GM10266 (cell line): Measurements from ENCODE around the gene ALDH8A1.
A peak's percentile ranks its signal among the peaks of the same experiment; 100 is the strongest.

Experiments used
- DNase-seq: peaks from one replicate; pipeline ENCODE4 v3.0.0; 2012; ENCODE audit errors: extremely low spot score
- TF ChIP-seq, protein P1 (sequence below): IDR thresholded peaks from 2 replicates; pipeline ENCODE4 v1.5.1; 2012; ENCODE audit warnings: mild to moderate bottlenecking, low read depth; ENCODE audit not compliant: control insufficient read depth, insufficient read depth; ENCODE audit errors: missing control alignments

The ALDH8A1 gene

DNA sequence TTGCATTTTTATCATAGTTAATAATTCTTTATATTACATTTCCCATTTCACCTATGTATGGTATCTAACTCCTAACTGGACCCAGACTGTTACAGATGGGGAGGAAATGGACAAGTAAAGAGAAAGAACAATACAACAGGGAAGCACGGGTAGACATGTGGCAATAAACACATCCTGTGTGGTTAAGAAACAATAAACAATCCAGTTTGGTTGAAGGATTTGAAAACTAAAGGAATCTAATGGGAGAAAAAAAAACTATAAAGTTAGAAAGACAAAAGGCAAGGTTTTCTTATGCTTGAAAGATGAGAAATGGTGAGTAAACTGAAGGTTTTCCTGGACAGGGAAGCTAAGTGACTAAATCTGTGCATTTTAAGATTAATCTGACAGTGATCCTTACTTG, 34.9 kb upstream of the ALDH8A1 start:
- DNase-seq: no peak
- TF ChIP-seq, protein P1, sequence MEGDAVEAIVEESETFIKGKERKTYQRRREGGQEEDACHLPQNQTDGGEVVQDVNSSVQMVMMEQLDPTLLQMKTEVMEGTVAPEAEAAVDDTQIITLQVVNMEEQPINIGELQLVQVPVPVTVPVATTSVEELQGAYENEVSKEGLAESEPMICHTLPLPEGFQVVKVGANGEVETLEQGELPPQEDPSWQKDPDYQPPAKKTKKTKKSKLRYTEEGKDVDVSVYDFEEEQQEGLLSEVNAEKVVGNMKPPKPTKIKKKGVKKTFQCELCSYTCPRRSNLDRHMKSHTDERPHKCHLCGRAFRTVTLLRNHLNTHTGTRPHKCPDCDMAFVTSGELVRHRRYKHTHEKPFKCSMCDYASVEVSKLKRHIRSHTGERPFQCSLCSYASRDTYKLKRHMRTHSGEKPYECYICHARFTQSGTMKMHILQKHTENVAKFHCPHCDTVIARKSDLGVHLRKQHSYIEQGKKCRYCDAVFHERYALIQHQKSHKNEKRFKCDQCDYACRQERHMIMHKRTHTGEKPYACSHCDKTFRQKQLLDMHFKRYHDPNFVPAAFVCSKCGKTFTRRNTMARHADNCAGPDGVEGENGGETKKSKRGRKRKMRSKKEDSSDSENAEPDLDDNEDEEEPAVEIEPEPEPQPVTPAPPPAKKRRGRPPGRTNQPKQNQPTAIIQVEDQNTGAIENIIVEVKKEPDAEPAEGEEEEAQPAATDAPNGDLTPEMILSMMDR: no peak

DNA sequence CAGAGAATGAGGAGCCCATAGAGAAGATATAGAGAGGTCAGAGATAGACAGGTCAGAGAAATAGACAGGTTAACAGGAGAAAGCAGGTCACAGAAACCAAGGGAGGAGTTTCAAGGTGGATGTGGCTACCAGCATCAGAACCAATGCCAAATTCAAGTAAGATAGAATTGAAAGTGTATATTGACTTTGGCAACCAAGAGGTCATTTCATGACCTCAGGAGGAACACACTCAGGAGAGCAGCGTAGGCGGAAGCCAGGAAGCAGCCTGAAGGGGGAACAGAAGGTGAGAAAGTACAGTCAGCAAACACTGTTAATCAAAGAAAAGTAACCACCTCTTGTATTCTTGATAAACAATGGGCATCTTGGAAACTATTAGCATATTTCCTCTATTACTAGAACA, 33.9 kb upstream of the ALDH8A1 start:
- TF ChIP-seq, protein P1: no peak
- DNase-seq: no peak

DNA sequence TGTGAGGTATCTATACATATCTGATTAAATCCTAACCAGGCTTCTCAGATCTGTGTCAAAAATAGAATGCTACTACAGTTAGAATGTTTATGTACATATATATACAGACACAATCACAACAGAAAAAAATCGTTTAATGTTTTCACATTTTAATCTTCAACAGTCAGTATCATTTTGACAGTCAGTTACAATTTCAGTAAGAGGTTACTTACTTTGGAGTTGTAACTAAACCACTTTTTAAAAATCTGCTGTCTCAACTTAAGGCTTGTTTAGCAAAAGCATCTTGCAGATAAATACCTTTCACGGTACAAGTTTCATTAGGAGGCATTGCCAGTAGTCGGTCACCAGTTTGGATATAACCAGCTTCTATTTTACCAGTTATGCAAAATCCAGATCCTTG, 32.3 kb upstream of the ALDH8A1 start:
- TF ChIP-seq, protein P1: no peak
- DNase-seq: no peak

DNA sequence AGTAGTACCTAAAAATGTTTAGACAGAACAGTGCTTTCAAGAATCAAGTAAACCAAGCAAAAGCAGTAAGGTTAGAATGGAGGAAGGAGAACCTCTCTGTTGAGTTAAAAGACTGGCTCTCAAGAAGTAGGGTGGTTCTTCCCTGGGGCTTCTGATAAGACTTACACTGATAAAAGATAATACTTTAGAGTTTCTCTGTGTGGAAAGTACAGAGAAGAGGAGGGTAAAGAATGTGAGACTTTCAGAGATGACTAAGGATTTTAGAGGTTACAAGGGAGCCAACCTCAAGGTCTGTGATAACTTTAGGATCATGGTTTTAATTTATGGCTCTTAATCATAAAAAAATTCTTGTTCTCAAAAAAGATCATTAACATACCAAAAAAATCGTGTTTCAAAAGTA, 30.9 kb upstream of the ALDH8A1 start:
- DNase-seq: no peak
- TF ChIP-seq, protein P1: no peak

DNA sequence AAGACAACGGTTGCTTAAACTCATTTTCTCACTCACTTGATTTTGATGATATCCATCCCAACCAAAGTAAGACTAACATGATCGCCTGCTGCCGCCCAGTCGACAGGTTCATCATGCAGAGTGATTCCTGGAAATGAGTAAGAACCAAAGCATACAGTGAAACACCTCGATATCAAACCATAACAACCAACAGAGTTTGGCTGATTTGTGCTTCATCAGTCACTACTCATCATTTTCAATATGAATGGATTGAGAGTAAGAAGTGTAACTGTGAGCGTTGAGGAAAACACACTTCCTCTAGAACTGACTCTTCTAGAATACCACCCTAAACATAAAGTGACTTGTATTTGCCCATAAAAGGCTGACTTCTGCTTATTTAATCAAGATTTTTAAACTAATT, 29.2 kb upstream of the ALDH8A1 start:
- DNase-seq: peak; percentile 22
- TF ChIP-seq, protein P1: no peak

DNA sequence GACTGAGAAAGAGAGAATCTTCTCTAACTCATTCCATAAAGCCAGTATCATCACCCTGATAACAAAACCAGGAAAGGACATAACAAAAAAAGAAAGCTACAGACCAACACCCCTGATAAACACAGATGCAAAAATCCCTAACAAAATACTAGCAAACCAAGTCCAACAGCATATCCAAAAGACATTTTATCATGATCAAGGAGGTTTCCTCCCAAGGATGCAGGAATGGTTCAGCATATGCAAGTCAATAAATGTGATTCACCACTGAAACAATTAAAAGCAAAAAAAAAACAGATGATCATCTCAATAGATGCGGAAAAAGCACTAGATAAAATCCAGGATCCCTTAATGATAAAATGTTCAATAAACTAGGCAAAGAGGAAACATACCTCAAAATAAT, 24.5 kb upstream of the ALDH8A1 start:
- DNase-seq: no peak
- TF ChIP-seq, protein P1: no peak

DNA sequence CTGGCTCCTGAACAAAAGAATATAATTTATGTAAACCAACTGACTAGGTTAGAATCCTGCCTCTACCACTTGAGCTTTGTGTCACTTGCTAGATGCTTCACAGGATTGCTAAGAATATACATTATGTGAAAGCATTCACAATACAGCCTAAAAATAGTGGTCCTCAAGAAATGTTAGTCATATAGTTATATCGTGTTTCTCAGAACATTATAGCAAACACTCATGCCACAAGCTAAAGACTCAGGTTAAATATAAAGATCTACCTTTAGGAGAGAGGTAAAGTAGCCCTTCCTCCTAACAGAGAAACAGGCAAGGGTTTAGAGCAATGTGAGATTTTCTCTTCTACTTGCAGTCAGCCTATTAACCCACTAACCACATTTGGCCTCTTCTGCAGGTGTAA, 17.8 kb upstream of the ALDH8A1 start:
- no peak for DNase-seq
- TF ChIP-seq, protein P1: no peak
